GM18508 (cell line): ENCODE data around the gene GPR35.

Source experiments
- ATAC-seq: cut with Tn5 transposase; IDR thresholded peaks from one replicate; pipeline ENCODE4 v1.9.1; 2021; ENCODE audit warnings: moderate number of reproducible peaks; ENCODE audit not compliant: insufficient read depth, unreplicated experiment

Gene GPR35, protein sequence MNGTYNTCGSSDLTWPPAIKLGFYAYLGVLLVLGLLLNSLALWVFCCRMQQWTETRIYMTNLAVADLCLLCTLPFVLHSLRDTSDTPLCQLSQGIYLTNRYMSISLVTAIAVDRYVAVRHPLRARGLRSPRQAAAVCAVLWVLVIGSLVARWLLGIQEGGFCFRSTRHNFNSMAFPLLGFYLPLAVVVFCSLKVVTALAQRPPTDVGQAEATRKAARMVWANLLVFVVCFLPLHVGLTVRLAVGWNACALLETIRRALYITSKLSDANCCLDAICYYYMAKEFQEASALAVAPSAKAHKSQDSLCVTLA

DNA sequence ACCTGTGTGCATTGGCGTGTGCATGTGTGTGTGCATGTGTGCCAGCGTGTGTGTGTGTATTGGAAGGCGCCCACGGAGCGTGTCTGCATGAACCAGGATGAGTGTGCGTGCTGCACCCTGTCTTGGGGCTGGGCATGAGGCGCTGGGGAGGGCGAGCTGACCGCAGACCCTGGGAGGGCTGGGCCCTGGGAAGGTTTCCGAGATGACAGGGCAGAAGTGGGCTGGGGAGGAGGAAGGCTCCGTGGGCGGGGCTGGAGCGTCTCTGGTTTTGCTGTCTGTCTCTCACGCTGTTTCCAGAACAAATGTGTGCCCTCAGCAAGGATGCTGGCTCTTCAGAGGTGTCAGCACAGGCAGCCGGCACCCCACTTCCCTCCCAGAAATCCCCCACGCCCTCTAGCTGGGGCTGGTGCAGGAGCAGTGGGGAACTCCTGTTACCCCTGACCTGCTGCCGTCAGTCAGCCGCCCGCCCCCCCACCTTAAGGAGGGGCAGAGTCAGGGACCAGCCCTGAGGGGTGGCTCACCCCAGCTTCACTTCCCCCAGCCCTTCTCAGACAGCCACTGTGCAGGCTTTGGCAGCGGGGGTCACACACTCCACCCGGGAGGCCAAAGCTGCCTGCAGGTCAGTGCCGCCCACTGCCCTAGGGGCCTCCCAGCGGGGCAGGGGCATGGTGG is at the start of gene GPR35:
Gene GPR35, plus strand, starts transcription at position 531 of the 672 bp plus-strand sequence. CDS start 4,473 bp downstream, outside the sequence.
- ATAC-seq, result no peak

DNA sequence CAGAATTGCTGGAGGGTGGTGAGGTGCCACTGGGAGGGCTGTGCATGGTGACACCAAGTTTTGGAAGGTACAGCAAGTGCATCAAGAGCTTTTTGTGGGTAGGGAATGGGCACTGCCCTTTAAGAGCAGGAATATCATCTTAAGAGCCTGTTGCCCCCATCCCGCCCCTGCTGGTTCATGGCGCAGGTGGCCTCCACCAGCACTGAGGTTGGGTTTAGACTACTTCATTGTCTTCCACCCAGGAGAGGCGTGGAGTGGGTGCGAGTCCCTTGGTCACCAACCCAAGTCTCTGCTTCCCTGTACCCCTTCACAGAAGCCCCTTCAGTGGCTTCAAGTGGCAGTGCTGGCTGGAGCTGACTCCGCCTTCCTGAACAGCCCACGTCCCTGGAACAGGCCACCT is 49.2 kb upstream of the GPR35 start:
- ATAC-seq, result no peak

DNA sequence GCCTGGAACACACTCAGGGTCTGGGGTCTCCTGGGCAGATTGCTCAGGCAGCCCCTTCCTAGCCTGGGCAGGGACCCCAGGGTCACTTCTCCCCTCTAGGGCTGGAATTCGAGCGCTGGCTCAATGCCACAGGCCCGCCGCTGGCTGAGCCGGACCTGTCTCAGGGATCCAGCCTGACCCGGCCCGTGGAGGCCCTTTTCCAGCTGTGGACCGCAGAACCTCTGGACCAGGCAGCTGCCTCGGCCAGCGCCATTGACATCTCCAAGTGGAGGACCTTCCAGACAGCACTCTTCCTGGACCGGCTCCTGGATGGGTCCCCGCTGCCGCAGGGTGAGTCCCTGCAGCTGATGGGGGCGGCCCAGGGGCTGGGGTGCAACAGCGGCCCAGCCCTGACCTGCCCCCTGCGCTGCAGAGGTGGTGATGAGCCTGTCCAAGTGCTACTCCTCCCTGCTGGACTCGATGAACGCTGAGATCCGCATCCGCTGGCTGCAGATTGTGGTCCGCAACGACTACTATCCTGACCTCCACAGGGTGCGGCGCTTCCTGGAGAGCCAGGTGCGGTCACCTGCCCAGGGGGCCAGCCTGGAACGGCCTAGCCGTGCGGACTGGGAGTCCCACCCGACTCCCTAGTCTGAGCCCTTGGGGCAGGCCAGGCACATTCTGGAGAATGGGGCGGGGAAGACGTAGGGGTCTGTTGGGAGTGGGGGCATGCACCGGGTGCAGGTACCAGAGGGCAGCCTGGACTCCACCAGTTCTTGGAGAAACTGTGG is 48.7 kb upstream of the GPR35 start:
- no peak for ATAC-seq

DNA sequence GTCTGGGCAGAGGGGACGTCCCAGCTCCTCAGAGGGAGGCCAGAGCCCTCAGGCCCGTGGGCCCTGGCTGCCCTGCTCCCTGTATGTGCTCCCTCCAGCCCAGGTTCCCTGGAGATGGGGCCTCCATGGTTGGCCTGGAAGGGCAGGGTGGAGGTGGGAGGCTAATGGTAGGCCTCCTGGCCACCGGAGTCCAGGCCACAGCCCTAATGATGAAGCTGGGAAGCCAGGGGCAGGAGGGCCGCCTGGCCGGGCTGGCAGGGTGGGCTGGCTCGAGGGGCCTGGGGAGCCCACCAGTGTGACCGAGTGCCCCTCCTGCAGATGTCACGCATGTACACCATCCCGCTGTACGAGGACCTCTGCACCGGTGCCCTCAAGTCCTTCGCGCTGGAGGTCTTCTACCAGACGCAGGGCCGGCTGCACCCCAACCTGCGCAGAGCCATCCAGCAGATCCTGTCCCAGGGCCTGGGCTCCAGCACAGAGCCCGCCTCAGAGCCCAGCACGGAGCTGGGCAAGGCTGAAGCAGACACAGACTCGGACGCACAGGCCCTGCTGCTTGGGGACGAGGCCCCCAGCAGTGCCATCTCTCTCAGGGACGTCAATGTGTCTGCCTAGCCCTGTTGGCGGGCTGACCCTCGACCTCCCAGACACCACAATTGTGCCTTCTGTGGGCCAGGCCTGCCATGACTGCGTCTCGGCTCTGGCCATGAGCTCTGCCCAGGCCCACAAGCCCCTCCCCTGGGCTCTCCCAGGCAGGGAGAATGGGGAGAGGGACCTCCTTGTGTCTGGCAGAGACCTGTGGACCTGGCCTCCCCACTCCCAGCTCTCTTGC is 47.8 kb upstream of the GPR35 start:
- ATAC-seq, result no peak

DNA sequence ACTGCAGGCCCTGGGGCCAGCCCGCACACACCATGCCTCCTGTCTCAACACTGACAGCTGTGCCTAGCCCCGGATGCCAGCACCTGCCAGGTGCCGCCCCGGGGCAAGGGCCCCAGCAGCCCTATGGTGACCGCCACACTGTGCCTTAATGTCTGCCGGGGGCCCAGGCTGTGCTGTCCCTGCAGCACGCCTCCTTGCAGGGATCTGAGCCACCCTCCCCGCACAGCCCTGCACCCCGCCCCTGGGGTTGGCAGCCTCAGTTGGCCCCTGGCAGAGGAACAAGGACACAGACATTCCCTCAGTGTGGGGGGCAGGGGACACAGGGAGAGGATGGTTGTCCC is 47.2 kb upstream of the GPR35 start:
- ATAC-seq, result no peak

DNA sequence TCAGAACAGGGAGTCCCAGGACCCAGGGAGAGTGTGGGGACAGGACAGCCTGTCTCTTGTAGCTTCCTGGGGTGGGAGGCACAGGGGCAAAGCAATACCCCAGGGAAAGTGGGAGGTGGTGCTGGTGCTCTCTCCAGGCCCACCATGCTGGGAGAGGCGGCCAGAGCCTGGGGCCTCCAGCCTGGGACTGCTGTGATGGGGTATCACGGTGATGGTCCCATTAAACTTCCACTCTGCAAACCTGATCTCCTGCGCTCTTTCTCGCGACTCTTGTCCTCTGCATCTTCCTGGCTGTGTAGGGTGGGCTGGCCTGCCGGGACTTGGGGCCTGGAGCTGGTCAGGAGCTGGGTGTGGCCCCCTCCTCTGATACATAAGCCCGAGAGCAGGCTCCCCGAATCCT is 46.8 kb upstream of the GPR35 start:
- ATAC-seq, result no peak

DNA sequence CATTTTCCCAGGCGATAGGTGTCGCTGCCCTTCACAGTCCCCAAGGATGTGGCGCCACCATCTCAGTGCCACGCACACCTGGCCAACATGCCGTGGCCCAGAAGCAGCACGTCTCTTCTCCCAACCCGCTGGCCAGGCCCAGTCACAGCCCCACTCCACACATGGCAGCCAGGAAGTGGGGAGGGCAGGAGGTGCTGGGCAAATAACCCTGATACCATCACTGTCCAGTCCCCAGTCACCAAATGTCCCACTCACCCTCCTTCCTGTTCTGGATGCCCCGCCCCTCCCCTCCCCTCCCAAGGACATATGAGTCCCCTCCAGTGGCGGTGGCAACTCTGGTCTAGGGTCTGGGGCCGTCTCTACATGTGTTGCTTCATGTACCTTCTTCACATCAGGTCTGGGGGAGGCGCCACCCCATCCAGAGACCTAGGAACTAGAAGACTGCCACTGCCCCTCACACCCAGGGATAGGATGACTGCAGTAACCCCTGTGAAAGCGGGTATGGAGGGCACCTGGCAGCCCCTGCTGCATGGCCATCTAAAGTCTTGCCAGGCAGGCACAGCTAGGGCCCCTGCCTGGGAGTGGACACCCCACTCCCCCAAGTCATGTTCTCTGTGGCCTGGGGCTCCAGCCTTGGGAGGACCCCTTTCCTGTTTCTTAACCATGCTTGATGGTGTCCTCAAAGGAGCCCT is 46.1 kb upstream of the GPR35 start:
- ATAC-seq, result no peak

DNA sequence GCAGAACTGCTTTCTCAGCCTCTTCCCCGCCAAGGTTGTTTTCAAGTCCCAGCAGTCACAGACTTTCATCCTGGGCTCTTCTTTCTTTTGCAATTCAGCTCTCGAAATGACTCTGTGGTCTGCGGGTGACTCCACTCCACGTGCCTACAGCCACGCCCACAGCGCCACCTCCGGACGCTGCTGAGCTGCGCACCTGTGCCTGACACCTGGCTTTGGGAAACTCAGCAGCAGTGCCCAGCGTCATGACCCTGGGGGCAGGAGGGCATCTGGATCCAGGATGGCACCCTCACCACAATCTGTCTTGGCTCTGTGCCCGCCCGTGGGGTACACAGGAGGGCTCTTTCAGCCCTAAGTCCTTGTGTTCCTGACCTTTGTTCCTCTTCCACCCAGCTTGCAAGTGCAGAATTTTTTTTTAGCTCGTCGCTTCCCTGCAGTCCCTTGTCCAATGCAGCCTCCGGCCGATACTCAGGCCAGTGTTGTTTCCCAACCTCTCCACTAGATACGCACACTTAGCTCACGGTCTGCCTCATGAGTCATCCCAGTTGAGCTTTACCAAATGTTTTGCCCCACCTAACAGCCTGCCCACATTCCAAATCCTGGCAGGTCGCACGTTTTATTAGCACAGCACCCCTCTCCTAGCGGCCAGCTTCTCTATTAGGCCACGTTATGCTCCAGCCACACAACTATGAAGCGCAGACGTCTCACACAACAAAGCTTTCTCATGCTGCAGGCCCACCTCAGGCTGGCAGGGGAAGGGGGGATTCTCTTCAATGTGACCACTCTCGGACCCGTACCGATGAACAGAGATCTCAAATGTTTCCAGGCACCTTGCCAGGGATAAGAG is 45.3 kb upstream of the GPR35 start:
- no peak for ATAC-seq

DNA sequence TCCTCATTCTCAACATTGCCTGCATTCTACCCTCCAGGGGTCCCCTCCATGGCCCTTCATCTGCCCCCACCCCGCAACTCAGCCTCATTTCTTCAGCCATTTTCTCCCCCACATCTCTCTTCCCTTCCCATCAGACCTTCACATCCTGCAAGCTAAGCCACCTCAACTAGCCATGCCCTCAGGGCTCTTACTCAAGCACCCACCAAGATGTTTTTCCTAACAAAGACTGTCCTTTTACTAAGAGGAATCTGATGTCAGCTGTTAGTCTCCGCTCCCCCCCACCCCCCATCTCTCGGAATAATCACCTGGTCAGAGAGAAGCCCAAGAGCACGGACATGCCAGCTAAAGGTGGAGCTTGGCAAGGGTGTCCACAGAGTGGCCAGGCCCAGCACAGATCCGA is 43.5 kb upstream of the GPR35 start:
- no peak for ATAC-seq

DNA sequence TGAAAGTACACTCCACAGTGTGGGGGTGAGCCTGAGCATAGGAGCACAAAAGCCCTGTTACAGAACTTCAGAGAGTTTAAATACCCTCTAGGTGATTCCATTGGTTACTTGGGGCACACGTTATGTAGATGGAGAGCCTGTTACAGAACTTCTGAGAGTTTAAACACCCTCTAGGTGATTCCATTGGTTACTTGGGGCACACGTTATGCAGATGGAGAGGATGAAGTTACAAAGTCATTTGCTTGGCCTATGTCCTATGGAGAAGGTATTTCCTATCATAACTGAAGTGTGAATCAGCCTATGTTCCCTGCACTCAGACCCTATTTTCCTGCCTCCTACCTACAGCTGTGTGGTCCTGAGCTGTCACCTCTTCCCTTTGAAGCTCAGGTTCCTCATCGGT is 42.5 kb upstream of the GPR35 start:
- no peak for ATAC-seq

DNA sequence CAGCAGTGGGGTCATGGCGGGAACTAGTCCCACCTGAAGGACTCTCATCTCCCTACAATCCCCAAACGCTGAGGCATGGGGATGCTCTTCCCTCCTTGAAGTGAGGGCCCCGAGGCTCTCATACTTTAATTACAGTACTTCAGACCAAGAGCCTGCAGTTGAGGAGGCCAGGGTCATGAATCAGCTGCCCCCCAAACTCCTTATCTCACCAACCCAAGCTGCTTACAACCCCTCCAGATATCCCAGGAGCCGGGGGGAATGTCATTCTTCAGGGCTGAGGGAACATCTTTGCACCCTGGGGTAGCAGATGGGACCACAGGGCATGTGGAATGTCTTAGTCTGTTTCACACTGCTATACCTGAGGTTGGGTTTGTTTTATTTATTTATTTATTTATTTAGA is 41.5 kb upstream of the GPR35 start:
- no peak for ATAC-seq

DNA sequence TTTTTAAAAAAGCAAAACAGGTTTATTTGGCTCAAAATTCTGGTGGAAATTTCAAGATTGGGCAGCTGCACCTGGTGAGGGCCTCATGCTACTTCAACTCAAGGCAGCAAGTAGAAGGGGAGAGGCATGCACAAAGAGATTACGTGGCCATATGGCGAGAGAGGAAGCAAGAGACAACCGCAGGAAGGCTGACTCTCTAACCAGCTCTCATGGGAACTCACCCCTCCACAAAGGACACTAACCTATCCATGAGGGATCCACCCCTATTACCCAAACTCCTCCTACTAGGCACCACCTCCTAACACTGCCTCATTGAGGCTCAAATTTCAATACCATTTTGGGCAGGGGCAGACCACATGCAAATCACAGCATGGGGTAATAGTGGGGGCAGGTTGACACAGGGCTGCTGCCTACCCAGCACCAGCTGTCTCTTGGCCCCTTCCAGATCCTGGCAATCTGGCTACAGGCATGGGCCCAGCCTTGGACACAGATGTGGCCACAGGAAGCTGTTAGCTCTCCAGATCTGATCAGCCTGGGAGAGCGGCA is 40.7 kb upstream of the GPR35 start:
- ATAC-seq, result peak; percentile 37

DNA sequence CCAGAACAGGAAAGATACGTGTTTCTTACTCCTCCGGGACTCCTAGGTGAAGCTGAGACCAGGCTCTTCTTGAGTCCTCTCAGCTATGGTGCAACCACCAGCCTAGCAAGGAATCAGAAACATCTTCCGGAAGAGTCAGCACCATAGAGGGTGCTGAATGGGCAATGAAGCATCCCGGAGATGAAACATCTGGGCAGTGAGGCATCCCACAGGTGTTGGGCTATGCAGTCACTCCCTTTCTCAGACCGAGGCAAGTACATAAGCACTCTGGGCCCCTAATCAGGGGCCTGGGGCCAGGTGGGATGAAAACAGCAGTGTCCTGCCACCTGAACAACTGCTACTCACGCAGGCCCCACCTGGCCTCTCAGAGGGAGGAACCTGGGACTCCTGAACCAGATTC is 40.2 kb upstream of the GPR35 start:
- ATAC-seq, result no peak

DNA sequence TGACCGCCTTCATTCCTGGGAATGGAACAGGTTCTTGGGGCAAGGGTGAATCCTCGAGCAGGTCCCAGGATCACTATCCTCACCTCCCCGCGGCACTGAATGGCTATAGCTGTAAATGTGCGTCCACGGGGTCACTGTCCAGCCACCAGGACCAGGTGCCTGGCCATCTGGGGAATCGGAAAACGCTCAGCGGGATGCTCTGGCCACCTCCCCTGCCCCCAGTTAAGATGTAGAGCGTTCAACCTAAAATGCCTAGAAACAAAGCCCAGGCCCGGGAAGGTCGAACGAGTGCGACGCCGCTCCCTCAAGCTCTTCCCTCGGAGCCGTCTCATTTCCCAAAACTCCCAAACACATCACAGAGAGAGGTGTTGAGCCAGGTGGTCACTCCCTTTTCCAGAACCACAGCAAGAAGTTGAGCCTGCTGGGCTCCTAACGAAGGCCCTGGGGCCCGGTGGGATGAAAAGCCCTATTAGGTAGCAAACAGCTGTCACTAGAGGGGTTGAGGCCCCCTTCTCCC is 39.5 kb upstream of the GPR35 start:
- ATAC-seq, result no peak

DNA sequence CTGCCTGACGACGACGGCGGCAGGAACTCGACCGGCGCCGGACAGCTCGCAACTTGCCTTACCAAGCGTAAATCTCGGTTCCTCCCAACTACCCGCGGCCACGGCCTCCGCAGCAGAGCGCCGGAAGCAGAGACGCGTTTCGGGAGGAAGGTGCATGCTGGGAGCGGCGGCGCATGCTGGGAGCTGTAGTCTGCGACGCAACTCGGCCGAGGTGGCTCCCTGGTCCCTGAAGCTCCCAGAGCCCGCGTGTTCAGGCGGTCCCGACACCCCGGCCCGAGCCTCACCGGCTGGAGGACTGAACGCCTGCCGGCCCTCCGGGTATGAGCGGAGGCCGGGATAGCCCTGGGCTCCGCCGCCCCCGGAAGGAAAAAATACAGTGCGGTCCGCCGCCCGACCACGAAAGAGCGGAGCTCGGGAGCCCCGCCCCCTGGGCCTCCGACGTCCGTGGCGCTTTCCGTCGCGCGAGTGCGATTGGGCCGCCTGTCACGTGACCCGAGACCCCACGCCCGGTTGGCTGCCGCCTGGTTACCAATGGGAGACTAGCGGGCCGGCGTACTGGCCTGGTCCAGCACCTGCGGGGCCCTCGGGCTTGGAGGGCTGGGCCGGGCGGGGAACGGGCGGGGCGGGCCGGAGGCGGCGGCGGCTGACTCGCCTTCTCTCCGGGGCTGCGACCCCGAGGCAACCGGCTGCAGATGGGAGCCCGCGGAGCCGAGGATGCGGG is 38.9 kb upstream of the GPR35 start, which contains the start of gene CAPN10:
Gene CAPN10, plus strand, starts transcription at position 537 of the 721 bp plus-strand sequence. Its CDS starts 178 bp downstream, at position 715.
- peak; percentile 39 for ATAC-seq

DNA sequence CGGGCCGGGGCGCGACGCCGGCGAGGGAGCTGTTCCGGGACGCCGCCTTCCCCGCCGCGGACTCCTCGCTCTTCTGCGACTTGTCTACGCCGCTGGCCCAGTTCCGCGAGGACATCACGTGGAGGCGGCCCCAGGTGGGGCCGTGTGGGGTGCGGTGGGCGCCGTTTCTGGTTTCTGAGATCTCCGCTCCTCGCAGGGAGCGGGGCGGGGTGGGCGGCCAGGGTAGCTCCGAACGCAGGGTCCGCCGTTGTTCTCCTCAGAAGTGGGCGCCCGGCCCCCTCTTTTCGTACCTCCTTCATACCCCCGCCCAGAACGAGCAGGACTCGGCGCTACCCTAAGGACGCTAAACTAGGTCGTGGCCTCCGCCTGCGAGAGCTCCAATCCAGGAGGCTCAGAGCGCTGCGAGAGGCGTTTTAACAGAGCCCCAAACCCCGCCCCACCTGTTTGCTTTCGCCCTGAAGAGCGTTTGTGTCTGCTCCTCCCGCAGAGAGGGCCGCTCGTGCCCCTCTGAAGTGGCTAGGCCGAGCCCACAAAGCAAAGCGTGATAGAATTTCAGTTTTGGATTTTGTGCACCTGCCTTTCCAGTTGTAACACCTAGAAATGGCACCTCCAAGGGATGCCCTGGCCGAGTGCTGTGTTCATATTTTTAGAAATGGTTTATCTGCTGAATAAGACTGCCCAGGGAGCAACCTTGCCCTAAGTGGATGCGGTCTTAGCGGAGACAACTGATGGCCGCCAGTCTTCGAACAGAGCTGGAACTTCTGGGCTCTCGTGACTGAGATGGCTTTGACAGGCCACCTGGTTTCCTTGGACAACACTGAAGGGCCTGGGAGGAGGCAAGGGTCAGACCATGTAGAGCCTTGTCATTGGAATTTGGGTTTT is 38.1 kb upstream of the GPR35 start:
- peak; percentile 1 for ATAC-seq
